ENCODE measurements around the gene TRAF6.

TRAF6 gene

DNA sequence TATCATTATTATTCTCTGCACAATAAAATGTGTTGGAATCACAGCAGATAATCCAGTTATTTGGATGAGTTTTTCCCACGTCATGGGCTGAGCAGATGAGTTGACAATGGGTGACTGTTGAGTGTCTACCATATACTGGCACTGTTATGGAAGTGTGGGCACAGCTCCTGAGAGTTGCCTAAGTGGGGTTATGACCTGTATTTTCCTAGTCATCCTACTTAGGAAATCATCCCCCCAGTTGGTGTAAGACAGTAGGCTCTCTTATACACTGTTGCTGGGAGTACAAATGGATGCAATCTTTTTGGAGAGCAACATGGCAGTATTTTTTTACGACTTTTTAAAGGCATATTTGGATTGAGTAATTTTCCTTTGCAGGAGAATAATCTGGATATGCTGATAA is 66.4 kb downstream of the TRAF6 start:
- TF ChIP-seq, protein P1, sequence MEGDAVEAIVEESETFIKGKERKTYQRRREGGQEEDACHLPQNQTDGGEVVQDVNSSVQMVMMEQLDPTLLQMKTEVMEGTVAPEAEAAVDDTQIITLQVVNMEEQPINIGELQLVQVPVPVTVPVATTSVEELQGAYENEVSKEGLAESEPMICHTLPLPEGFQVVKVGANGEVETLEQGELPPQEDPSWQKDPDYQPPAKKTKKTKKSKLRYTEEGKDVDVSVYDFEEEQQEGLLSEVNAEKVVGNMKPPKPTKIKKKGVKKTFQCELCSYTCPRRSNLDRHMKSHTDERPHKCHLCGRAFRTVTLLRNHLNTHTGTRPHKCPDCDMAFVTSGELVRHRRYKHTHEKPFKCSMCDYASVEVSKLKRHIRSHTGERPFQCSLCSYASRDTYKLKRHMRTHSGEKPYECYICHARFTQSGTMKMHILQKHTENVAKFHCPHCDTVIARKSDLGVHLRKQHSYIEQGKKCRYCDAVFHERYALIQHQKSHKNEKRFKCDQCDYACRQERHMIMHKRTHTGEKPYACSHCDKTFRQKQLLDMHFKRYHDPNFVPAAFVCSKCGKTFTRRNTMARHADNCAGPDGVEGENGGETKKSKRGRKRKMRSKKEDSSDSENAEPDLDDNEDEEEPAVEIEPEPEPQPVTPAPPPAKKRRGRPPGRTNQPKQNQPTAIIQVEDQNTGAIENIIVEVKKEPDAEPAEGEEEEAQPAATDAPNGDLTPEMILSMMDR (IDR thresholded peaks at IDR 0.05): no peak
- TF ChIP-seq ZFX (IDR thresholded peaks at IDR 0.05; ENCODE audit: borderline replicate concordance): no peak

DNA sequence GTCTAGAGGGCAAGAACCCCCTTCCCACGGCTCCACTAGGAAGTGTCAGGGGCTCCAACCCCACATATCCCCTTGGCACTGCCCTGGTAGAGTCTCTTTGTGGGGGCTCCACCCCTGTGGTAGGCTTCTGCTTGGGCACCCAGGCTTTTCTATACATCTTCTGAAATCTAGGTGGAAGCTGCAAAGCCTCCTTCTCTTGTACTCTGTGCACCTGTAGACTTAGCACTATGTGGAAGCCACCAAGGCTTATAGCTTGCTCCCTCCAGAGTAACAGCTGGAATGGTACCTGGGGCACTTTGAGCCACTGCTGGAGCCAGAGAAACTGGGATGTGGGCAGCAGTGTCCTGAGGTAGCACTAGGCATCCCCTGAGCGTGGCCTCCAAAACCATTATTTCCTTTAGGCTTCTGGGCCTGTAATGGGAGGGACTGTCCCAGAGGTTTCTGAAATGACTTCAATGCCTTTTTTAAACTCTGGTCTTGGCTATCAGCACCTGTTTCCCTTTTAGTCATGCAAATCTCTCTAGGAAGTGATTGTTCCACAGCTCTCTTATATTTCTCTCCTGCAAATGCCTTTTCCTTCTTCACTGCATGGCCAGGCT is 68.4 kb downstream of the TRAF6 start:
- TF ChIP-seq, protein P1 (IDR thresholded peaks at IDR 0.05): no peak
- TF ChIP-seq ZFX (IDR thresholded peaks at IDR 0.05; ENCODE audit: borderline replicate concordance): no peak
- H3K27ac ChIP-seq: no peak overlapping the region

More for the DNA sequence above, 66.4 kb downstream of the TRAF6 start:
- no peak overlapping the region for H3K27ac ChIP-seq

DNA sequence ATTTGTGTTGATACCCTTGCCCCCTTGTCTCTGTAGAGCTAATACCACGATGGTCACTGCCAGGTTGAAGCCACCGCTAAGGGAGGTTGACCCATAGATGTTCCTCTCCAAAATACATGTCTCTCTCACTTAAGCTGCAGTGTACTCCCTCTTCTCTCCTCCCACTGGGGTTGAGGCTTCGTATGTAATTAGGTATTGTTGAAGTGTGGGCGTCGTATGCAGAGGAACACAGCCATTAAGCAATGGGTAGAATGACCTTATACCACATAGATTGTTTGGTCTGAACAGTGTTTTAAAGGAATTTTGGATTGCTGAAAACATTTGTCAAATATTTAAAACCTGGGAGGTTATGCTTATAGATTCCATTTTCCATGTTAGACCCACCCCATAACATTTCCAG is 71.9 kb downstream of the TRAF6 start:
- no peak overlapping the region for H3K27ac ChIP-seq
- no peak for TF ChIP-seq ZFX (IDR thresholded peaks at IDR 0.05; ENCODE audit: borderline replicate concordance)
- TF ChIP-seq, protein P1 (IDR thresholded peaks at IDR 0.05): no peak

DNA sequence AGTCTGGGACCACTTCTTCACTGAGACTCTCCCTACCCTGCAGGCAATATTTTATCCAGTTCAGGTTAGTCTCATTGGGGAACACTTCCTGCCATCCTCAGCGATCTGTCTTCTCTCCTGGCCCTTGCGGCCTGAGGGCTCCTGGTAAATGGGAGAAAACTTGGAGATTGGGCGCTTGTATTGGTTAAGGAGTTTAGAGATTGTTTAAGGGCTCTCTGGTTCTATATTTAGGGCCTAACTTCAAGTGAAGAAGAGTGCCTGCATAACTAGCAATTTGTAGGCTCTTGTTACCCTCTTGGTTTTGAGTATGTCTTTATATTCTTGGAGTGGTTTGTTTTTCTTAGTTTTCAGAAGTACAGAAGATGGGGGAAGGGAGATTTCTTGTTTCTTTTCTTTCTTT is 72.7 kb downstream of the TRAF6 start:
- H3K27ac ChIP-seq: no peak overlapping the region
- no peak for TF ChIP-seq ZFX (IDR thresholded peaks at IDR 0.05; ENCODE audit: borderline replicate concordance)
- TF ChIP-seq, protein P1 (IDR thresholded peaks at IDR 0.05): no peak

Measured in 22Rv1 (cell line).